Measurements from ENCODE around the gene SHANK3. TPM values are rescaled to one million over a fixed set of nuclear protein-coding genes. Genes with fewer than 3 reads are reported as not detected.

SHANK3 gene
- under 1 TPM; 0.02 to 0.04 TPM for total RNA-seq

DNA sequence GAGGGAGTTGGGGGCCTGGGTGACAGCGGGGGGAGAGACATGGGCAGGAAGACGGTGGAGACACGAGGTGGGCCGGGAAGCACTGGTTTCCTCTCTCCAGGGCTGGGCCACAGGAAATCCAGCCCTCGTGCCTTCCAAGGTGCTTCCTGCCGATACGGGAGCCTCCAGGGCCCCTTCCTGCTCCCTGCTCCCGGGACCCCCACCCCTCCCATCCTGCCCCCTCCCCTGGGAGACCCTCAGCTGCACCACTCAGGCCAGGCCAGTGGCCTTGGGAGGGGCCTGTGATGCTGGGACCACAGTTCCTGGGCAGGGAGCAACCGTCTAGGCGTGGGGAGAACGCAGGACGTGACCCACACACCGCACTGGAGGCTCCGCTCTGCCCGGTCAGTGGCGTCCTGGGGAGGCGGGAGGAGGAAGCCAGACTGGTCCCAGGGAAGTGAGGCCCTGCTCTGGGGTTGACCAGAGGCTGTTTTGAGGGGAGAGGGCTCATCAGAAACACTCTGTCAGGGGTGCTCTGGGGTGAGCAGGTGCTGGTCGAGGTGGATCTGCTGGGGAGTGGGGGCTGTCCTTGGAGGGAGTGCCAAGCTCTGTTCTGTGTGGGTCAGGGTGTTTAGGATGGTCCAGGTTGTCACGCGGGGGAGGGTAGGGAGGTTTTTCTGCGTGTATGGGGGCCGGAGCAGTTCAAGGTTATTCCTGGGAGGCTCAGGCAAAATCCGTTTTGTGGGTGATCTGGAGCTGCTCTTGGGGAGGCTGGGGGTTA lies at the start of gene SHANK3:
SHANK3 (plus strand) TSS at position 353 of the 760 bp plus-strand sequence.
- no peaks in the 10 kb centered on the region for H3K9me3 Mint-ChIP-seq
- no peak for DNase-seq
- CTCF ChIA-PET, result interaction anchor here (0.6 kb wide), 1 partner anchor 53 kb away, joined by 3 read pairs; no protein-coding TSS in a partner anchor
- no peak within 1 kb of the TSS for H3K27ac Mint-ChIP-seq
- no peak within 1 kb of the TSS for H3K4me3 Mint-ChIP-seq
- H3K27me3 Mint-ChIP-seq, result peaks cover 53% of the 10 kb centered on the region
- peaks cover 9% of the 10 kb centered on the region for H3K4me1 Mint-ChIP-seq
- no peaks in the 10 kb centered on the region for H3K36me3 Mint-ChIP-seq (ENCODE audit: low read depth)
- POLR2A ChIA-PET, result no interaction called here

DNA sequence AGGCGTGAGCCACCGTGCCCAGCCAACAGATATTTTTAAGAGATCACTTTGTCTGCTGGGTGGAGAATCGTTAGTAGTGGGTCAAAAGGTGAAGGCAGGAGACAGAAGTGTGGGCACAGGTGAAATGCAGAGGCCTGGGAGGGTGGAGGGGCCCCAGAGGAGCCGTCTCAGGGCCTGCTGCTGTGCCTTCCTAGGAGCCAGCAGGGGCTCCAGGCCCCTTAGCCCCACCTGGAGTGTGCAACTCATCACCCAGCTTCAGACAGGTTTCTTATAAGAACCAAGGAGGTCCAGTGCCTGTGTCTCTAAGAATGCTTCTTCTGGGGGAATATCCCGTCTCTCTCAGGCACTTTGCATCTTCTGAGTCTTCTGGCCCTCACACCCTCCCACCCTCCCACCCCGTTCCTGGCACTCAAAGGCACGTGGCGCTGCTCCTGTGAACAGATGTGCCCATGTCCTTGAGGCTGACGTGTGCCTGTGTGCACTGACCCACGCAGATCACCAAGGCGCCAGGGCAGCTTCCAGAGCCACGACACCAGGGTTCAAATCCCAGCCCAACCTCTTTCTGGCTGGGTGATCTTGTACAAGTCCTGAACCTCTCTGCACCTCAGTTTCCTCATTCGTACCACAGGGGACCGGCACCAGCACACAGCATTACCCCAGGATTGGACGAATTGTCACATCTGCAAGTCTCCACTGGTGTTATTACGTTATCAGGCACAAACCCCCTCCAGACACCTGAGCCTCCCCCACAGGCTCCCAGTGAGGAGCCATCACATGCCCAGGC lies 48.1 kb upstream of the SHANK3 start:
- Mint-ChIP-seq H3K4me1 (peaks cover 57% of the 10 kb centered on the region), H3K4me3 (no peak overlapping the region), H3K9me3 (no peaks in the 10 kb centered on the region), H3K27ac (peak overlapping the region; percentile 31), H3K27me3 (peaks cover 2% of the 10 kb centered on the region), H3K36me3 (ENCODE audit: low read depth) (peaks cover 24% of the 10 kb centered on the region)
- CTCF ChIA-PET, result interaction anchor here (0.6 kb wide), 1 partner anchor 300 kb away, joined by 4 read pairs; no protein-coding TSS in a partner anchor
- no peak for DNase-seq
- POLR2A ChIA-PET, result no interaction called here

DNA sequence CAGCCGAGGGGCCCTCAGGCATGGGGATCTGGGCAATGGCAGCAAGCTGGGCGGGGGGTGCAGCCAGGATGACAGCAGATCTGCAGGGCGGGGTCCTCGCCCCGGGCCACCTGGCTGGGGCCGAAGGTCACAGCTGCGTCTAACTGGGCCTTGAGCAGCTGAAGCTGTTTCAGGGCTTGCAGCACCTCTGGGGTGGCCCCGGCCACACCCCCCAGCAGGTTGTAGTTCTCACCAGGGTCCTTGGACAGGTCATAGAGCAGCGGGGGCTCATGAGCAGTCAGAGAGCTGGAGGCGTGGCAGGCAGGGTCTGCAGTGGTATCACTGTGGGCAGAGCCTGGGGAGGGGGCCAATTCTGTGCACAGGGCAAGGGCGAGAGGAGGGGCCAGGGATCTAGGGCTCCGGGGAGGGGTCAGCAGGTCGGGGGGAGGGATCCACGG lies 47.5 kb upstream of the SHANK3 start:
- ChIA-PET POLR2A (no interaction called here), CTCF (interaction anchor here (0.6 kb wide), 1 partner anchor 300 kb away, joined by 4 read pairs; no protein-coding TSS in a partner anchor)
- Mint-ChIP-seq H3K9me3 (no peaks in the 10 kb centered on the region), H3K27me3 (peaks cover 2% of the 10 kb centered on the region), H3K36me3 (ENCODE audit: low read depth) (peaks cover 24% of the 10 kb centered on the region), H3K4me1 (peaks cover 52% of the 10 kb centered on the region), H3K4me3 (no peak overlapping the region), H3K27ac (no peak overlapping the region)
- DNase-seq, result no peak

DNA sequence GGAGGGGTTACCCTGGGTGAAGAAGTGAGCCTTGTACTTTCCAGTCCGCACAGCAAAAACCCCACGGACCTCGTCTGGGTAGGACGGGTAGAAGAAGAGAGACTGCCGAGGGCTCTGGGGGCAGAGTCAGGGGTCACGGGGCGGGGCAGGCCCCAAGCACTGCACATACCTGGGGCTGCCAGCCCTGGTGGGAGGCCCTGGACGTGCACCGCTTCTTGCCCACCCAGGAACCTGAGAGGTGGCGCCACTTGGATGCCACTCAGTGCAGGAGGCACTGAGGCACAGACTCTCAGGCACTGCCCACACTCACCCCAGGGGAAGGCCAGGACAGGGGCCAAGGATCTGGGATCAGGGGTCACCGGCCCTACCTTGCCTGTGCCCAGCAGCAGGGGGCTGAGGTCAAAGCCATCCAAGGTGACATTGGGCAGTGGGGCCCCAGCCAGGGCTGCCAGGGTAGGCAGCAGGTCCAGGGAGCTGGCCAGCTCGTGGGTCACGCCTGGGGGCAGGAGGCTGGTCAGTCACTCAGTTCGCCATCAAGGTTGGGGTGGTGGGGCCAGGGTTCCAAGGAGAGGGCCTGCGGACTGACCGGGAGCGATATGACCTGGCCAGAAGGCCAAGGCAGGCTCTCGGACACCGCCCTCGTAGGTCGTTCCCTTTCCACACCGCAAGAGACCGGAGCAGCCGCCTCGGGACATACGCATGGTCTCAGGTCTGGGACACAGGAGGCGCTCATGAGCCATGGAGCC lies 46.9 kb upstream of the SHANK3 start:
- ChIA-PET POLR2A (no interaction called here), CTCF (interaction anchor here (0.6 to 2.2 kb wide), 3 partner anchors 11 to 350 kb away, joined by 4 read pairs; no protein-coding TSS in a partner anchor)
- Mint-ChIP-seq H3K9me3 (no peaks in the 10 kb centered on the region), H3K27ac (no peak overlapping the region), H3K27me3 (peaks cover 2% of the 10 kb centered on the region), H3K4me1 (peaks cover 46% of the 10 kb centered on the region), H3K36me3 (ENCODE audit: low read depth) (peaks cover 24% of the 10 kb centered on the region), H3K4me3 (no peak overlapping the region)
- DNase-seq, result no peak

DNA sequence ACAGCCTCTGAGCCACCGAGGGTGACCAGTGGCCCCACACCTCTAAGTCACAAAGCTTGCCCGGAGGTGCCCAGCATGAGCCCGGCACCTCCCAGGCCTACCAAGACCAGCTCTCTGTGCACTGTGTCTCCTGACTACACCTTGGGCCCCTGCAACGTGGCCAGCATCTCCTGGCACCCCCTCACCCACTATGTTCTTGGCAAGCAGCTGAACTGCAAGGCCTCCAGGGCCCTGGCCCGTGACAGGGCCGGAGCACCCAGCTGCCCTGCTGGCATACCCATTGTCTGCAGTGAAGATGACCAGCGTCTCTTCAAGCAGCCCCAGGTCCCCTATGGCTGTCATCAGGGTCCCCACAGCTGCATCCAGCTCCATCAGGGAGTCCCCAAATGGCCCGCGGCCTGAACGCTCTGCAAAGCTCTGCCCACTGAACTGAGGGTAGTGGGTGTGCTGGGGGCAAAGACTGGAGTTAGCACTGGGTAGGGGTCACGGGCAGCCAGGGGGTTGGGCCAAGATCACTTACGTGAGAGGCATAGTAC lies 46.2 kb upstream of the SHANK3 start:
- ChIA-PET CTCF (interaction anchor here (1.8 to 2.2 kb wide), 2 partner anchors 10 to 351 kb away, joined by 4 read pairs; no protein-coding TSS in a partner anchor), POLR2A (no interaction called here)
- peak overlapping the region; percentile 92 for H3K4me3 Mint-ChIP-seq
- DNase-seq, result no peak
- H3K4me1 Mint-ChIP-seq, result peaks cover 40% of the 10 kb centered on the region
- H3K9me3 Mint-ChIP-seq, result no peaks in the 10 kb centered on the region
- peaks cover 2% of the 10 kb centered on the region for H3K27me3 Mint-ChIP-seq
- H3K27ac Mint-ChIP-seq, result peak overlapping the region; percentile 85
- H3K36me3 Mint-ChIP-seq (ENCODE audit: low read depth), result peaks cover 24% of the 10 kb centered on the region

DNA sequence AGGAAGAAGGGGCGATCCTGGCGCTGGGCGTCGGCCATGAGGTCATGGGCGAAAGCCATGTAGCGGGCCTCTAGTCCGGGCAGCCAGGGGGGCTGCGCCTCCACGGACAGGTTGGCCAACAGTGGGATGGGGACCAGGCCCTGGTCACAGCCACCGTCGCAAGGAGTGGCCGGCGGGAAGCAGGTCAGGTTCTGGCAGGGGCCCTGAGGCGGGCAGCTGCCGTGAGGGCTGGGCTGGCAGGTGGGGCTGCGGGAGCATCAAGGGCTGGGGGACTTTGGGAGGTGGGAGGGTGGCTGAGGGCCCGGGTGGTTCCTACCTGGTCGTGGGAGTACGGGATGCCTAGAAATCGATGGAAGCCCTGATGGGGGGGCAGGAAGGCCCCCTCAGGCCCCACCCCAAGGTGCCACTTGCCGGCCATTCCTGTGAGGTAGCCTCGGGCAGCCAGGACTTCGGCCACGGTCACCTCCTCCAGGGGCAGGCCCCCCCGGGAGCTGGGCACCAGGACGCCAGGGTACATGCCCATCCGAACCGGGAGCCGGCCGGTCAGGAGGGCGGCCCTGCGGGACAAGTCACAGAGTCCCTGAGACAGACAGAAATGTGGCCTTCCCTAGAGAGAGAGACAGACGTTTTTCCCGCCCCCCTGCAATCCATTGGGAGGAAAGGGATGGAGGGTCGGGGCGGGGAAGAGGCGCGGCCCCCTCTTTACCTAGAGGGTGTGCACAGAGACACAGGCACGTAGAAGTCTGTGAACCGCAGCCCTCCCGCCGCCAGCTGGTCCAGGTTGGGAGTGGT lies 45.6 kb upstream of the SHANK3 start:
- H3K4me3 Mint-ChIP-seq, result peak overlapping the region; percentile 92
- peaks cover 24% of the 10 kb centered on the region for H3K36me3 Mint-ChIP-seq (ENCODE audit: low read depth)
- no peak for DNase-seq
- POLR2A ChIA-PET, result no interaction called here
- H3K27me3 Mint-ChIP-seq, result peaks cover 2% of the 10 kb centered on the region
- no peaks in the 10 kb centered on the region for H3K9me3 Mint-ChIP-seq
- CTCF ChIA-PET, result interaction anchor here (0.6 to 2.2 kb wide), 5 partner anchors 10 to 351 kb away, joined by 3 to 4 read pairs (median 4); partner anchors contain the start of gene SCO2
- peaks cover 33% of the 10 kb centered on the region for H3K4me1 Mint-ChIP-seq
- peak overlapping the region; percentile 85 for H3K27ac Mint-ChIP-seq

DNA sequence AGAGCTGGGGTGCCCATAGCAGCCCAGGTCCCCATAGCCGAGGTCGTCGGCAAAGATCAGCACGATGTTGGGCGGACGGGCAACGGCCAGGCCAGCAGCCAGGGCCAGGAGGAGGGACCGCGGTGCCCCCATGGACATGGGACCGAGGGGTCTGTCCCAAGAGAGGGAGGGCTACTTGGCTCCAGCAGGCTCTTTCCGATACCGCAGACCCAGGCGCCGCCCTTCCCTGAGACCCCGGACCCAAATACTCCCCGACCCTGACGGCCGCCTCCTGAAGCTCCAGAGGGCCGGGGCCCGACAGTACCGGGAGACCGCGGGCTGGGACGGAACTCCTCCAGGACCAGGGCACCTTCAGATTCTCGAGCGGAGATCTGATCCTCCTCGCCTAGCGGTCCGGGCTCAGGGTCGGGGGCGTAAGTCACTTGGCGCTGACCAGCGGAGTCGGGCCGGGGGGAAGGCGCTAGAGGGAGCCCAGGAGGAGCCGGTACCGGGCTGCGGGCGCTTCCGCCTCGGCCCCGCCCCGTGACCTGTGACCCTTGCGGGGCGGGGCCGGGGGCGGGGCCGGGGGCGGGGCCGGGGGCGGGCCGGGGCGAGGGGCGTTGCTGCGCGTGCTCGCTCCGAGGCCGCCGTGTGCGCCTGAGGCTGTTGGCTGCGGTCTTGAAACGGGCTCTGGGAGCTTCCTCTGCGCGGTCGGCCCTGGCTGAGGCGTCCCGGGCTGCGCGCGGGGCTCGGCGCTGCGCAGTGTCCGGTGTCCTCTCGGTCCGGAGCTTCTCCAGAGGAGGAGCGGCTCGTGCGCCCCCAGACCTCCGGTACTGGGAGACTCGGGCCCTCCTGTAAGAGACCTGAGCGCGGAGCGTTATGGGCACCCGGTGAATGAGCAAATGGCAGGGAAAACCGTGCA lies 44.7 kb upstream of the SHANK3 start, which contains the start of gene ARSA:
ARSA (minus strand) TSS at position 511 of the 901 bp plus-strand sequence; CDS start at position 138, 373 bp downstream.
- Mint-ChIP-seq H3K27me3 (peaks cover 2% of the 10 kb centered on the region), H3K4me3 (peak within 1 kb of the TSS; percentile 92), H3K27ac (peak within 1 kb of the TSS; percentile 84), H3K9me3 (no peaks in the 10 kb centered on the region), H3K36me3 (ENCODE audit: low read depth) (peaks cover 24% of the 10 kb centered on the region), H3K4me1 (peaks cover 25% of the 10 kb centered on the region)
- CTCF ChIA-PET, result interaction anchor here (0.6 to 2.2 kb wide), 4 partner anchors 62 to 352 kb away, joined by 3 to 4 read pairs (median 4); partner anchors contain the start of gene SCO2
- POLR2A ChIA-PET, result no interaction called here
- DNase-seq, result peak; percentile 84

DNA sequence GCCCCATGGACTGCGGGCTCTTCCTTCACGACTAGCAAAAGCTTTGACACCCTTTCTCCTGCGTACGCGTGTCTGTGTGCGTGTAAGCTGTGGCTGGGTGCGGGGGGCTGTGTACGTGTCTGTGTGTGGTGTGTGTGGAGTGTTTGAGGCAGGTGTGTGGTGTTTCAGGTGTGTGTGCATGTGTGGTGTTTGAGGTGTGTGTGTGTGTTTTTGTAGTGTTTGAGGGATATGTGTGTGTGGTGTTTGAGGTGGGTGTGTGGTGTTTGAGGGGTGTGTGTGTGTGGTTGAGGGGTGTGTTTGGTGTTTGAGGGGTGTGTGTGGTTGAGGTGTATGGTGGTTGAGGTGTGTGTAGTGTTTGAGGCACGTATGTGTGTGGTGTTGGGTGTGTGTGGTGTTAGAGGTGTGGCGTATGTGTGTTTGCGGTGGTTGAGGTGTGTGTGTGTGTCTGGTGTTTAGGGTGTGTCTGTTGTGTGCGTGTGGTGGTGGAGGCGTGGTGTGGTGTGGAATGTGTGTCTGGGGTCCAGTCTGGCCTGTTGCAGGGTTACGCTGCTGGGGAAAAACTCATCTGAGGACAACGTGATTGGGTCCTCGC lies 44.0 kb upstream of the SHANK3 start:
- H3K4me3 Mint-ChIP-seq, result peak overlapping the region; percentile 92
- ChIA-PET CTCF (no interaction called here), POLR2A (no interaction called here)
- peak overlapping the region; percentile 81 for H3K27ac Mint-ChIP-seq
- DNase-seq, result peak; percentile 30
- H3K9me3 Mint-ChIP-seq, result no peaks in the 10 kb centered on the region
- peaks cover 21% of the 10 kb centered on the region for H3K4me1 Mint-ChIP-seq
- H3K36me3 Mint-ChIP-seq (ENCODE audit: low read depth), result peaks cover 24% of the 10 kb centered on the region
- peaks cover 2% of the 10 kb centered on the region for H3K27me3 Mint-ChIP-seq

DNA sequence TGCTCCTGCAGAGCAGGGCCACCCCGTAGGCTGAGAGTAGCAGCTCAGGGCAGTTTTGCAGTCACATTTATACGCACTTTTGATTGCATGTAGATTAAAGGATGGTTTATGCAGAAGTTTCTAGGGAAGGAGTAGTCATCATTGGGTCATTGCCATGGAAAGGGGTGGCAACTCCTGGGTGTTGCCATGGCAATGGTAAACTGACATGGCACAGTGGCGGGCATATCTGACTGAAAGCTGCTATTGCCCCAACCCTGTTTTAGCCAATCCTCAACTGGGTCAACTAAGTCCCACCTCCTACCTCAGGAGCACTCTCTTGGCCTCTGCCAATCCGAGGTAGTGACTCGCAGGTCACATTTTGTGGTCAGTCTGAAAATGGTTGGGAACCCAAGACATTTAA lies 42.2 kb upstream of the SHANK3 start:
- H3K27me3 Mint-ChIP-seq, result peaks cover 2% of the 10 kb centered on the region
- no peaks in the 10 kb centered on the region for H3K9me3 Mint-ChIP-seq
- no peak overlapping the region for H3K4me3 Mint-ChIP-seq
- ChIA-PET POLR2A (no interaction called here), CTCF (interaction anchor here (1.1 to 1.7 kb wide), 3 partner anchors 10 to 354 kb away, joined by 3 to 6 read pairs (median 4); no protein-coding TSS in a partner anchor)
- DNase-seq, result no peak
- peaks cover 18% of the 10 kb centered on the region for H3K4me1 Mint-ChIP-seq
- H3K27ac Mint-ChIP-seq, result no peak overlapping the region
- H3K36me3 Mint-ChIP-seq (ENCODE audit: low read depth), result peaks cover 12% of the 10 kb centered on the region

DNA sequence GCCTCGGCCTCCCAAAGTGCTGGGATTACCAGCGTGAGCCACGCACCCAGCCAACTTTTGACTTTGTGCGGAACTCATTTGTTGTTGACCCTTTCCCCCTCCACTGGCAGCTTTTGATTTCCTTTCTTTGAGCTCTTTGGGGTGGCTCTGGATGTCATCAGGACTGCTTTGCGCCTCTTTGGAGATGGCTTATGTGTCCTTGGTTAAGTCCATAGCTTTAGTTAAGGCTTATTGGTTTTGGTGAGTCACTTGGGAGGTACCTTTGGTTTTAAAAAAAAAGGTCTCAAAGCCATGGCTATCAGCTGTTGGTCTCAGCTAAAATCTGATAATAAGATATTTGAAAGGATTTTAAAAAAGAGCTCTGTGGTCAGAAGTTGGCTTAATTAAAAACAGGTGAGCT lies 39.5 kb upstream of the SHANK3 start:
- peaks cover 2% of the 10 kb centered on the region for H3K27me3 Mint-ChIP-seq
- peaks cover 13% of the 10 kb centered on the region for H3K4me1 Mint-ChIP-seq
- H3K36me3 Mint-ChIP-seq (ENCODE audit: low read depth), result peaks cover 5% of the 10 kb centered on the region
- POLR2A ChIA-PET, result no interaction called here
- no peak overlapping the region for H3K27ac Mint-ChIP-seq
- H3K9me3 Mint-ChIP-seq, result no peaks in the 10 kb centered on the region
- CTCF ChIA-PET, result interaction anchor here (0.8 to 2.0 kb wide), 3 partner anchors 11 to 356 kb away, joined by 3 to 11 read pairs (median 4); no protein-coding TSS in a partner anchor
- H3K4me3 Mint-ChIP-seq, result no peak overlapping the region
- no peak for DNase-seq
